Amniotic stem cell (primary cell): ENCODE measurements around the gene GPC4.

Experiments used
- DNase-seq: peaks from one replicate; lab custom pipeline; 2025; lab: John Stamatoyannopoulos, UW

Gene GPC4

DNA sequence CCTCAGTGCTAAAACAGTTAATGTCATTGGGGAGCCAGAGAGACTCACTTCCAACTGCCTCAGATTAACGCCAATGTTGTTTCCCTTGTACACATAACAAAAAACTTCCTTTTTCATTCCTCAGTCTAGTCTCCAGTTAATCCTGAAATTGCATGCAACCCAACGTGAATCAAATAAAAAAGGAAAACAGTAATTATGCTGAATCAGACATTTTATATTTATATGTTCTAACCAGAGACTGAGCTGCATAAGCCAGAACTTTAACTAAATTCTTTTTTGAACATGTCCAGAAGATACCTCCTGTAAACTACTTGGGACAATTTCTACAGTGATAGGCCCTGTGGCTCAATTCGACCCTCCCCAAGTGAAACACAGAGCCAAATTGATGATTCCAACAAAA lies 4.7 kb downstream of the GPC4 start:
- DNase-seq, result no peak

DNA sequence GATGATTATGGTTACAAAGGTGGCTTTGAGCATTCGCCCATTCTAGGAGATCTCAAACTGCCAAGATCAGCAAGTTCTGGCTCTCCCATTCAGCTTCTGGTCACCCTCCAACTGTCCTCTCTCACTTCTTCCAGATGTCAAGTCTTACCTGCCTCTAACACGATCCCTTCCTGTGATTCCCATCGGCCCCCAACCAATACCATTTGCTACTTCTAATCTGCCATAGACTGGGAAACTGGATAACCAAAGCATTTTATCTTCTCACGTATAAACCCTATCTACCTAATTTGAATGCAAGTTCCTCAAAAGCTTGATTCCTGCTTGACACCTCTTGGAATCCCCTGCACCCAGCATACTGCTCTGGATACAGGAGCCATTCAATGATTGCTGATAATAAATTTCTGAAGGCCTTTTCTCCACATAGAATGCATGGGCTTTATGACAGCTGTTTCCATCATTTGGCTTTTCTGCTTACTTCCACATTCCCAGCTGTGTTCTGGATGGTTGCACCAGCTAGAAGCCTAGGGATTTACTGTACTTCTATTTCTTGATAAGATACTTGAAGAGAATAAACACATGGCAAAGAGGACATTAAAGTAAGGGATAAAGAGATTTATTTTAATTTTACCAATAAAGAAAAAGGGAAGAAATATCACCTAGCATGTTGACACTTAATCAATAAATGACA lies 9.6 kb downstream of the GPC4 start:
- no peak for DNase-seq

GRCh38 chrX:133403984-133404383 lies 11.3 kb downstream of the GPC4 start:
- DNase-seq, result no peak

DNA sequence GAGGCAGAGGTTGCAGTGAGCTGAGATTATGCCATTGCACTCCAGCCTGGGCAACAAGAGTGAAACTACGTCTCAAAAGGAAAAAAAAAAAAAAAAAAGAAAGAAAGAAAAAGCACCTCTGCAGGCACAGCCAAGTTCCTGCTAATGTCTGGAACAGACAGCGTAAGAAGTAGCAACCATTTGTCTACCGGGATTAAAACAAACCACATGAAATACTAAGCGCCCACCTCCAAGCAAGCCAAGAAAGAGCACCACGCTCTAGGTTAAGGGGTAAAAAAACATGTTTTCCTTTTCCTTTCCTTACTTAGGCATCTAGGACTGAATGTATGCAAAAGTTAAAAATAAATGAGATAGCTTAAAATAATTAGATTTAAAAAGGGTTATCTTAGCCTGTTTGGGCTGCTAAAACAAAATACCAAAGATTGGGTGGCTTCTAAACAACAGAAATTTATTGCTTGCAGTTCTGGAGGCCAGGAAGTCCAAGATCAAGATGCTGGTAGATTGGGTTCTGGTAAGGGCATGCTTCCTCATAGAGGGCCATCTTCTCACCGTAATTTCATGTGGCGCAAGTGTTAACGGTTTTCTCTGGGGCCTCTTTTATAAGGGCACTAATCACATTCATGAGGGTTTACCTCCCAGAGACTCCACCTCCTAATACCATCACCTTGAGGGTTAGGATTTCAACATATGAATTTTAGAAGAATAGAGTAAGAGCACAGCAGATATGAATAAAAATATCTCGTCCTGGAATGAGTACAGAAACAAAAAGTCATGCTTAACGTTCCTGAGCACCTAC lies 12.3 kb downstream of the GPC4 start:
- DNase-seq, result no peak

- no peak for DNase-seq
These were observed 13.2 kb downstream of the GPC4 start for GRCh38 chrX:133402042-133402453.

DNA sequence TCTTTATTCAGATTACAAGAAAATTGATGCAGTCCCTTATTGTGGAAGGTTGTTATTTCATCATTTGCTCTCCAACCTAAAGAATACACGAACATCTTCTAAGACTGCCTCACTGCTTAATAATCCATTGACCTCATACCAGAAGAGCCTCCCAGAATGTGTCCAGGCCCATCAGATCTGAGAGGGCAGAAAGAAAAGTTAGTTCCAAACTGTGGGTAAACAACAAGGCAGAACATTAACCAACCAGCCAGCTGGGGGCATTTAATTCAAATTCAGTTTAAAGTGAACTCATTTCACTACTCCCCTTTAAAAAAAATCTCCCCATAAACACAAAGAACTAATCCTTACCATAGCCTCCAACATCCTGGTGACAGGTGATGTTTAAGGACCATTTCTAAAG lies 13.8 kb downstream of the GPC4 start:
- no peak for DNase-seq

DNA sequence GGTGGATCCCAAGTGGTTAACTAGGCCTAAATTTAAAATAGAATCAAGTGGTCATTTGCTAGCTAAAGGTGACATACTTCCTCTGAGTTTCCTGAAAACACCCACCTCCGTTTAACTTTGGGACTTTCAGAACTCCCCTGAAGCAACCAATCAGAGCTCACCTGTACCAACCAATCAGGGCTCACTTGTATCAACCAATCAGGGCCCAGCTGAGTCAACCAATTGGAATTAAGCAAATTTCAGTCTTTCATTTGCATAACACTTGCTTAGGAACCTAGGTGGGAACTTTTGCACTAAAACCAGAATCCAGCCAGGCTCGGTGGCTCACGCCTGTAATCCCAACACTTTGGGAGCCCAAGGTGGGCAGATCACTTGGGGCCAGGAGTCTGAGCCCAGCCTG lies 15.9 kb downstream of the GPC4 start:
- no peak for DNase-seq

- DNase-seq, result no peak
These were observed 20.5 kb downstream of the GPC4 start for GRCh38 chrX:133394765-133395164.

- DNase-seq, result no peak
These were observed 22.6 kb downstream of the GPC4 start for GRCh38 chrX:133392671-133393070.

- DNase-seq, result no peak
These were observed 24.2 kb downstream of the GPC4 start for GRCh38 chrX:133391111-133391510.

DNA sequence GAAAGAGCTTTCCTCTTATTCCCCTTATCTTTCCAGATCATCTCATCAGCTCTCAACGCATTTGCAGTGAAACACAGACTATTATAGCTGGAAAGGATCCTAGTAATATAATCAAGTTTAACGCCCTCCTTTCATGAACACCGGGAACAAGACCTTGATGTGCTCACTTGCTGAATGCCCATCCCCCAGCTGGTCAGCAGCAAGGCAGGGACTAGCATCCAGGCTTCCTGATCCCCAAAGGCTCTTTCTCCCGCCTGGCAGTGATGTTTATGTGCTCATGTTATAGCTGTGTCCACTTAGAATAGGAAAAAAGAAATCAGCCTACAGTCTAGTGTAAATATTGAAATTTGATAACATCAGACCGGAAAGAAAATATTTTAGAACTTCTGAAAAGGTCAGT lies 24.6 kb downstream of the GPC4 start:
- no peak for DNase-seq

DNA sequence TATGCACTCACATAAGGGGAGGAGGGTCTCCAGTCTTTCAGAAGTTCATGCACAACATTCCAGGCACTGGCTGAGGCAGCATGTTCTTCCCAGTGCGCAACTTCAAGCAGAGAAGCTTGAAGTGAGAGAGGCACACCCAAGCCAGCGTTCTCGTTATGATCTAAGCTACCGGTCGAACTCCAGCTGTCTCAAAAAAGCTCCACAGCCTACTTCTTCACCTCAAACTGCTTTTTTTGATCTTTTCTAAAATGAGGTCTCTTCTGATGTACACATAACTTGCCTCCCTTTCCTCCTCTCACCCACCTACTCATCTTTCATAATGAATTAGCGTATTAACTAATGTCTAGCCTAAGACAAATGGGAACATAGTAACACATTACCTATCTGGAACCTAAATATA lies 25.3 kb downstream of the GPC4 start:
- DNase-seq, result no peak

GRCh38 chrX:133384454-133384853 lies 30.8 kb downstream of the GPC4 start:
- DNase-seq, result no peak

DNA sequence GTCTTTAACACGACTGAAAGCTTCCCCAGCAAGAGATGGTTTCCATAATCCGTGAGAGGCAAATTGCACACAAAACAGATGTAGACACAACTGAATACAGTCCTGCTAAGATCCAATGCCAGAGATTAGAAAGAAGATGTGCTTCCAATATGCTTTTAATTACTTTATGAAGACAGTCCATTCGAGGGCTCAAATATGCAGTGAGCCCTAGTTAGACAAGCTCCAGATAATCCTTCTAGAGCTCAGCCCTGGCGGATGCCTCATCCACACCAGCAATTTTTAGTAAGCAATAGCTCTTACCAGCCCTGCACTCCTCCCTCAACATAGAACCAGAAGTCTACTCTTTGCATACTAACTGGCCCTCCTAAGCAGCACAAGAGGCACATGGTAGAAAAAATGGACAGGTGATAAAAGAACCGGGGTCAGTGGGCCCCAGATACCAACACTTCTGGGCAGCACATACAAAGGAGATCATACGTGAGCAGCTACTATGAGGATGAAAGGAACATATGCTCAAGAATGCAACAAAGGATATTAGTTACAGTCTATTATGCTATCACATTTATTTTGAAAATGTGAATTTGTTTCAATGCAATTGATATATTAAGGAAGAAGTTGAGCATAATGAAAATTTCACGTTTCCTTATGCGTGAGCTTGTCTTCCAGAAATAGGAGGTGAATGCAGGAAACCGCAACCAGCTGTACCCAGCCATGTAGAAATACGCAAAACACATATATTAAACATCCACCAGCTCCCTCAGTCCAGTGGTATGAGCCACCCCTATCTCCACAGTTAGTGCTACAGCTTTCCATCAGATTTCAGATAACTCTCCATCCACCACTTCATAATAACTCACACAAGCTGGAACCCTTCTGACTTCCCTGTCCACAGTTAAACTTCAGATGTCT lies 34.3 kb downstream of the GPC4 start:
- no peak for DNase-seq

DNA sequence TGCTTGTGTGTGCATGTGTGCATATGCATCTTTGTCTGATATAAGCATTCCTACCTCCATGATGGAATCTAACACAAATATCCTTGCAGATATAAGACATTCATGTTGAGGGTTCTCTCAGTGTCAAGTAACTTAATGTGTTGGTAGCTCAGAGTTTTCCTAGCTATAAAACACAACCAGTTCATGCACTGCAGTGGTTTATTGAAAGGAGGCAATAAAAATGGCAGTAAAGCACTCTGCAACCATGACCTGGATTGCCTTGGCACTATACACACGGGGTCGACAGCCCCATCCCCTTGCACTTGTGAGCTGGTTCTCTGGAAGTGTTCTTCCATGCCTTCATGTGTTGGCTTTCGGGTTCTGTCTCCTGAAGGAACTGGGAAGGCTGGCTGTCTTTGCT lies 38.9 kb downstream of the GPC4 start:
- DNase-seq, result no peak

GRCh38 chrX:133375615-133376340 lies 39.5 kb downstream of the GPC4 start:
- no peak for DNase-seq

- no peak for DNase-seq
These were observed 40.4 kb downstream of the GPC4 start for GRCh38 chrX:133374874-133375387.

- no peak for DNase-seq
These were observed 41.8 kb downstream of the GPC4 start for GRCh38 chrX:133373386-133374079.

DNA sequence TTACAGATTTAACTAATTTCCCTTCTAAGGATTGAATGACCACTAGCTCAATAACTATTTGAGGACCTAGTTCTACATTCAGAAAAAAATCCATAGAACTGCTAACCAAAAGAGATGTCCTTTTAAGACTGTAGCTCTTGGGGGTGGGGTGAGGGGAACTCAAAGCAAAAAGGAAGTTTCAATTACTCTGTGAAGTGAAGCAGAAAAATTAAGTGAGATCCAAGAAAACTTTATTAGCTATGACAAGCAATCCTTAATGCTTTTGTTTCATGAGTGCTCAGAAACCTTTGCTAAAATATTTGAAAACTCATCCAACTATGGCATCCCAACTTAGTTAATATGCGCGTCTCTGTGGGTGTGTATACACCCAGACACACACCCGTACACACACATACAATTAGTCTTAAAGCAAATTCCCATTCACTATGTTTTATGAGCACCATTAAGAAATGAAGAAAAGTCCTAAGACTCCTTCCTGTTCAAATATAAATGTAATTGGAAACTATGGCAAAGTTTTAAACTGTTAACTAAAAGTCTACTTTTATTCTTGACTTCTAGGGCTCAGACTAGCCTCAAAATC lies 44.5 kb downstream of the GPC4 start:
- DNase-seq, result no peak

DNA sequence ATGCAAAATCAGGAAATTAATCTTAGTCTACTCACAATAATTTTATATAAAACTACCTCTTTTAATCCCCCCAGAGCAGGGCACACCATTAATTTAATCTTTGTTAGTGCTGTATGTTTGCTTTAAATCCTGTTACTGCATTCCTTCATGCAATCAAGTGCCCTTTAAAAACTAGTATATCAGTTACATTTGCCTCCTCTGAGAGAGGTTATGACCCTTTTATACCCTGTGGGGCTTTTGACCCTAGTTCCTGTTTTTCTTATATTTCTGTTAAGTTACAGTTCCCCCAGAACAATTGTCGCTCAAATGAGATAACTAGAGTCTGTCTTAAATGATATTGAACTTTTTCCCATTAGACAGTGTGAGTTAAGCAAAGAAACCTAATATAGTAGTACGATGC lies 46.2 kb downstream of the GPC4 start:
- no peak for DNase-seq

DNA sequence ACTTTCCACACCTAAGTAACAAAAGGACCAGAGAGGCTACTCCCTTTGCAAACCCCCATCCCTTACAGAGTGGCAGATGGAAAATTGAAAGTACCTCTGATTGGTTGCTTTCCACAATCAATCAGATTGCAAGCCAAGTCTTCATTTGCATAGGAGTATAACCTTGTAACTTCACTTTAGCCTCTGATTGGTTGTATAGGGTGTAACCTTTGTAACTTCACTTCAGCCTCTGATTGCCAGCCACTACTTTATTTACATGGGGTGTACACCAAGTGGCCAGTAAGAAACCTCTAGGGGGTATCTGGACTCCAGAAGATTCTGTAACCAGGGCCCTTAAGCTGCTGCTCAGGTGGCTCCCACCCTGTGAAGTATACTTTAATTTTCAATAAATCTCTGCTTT lies 48.6 kb downstream of the GPC4 start:
- no peak for DNase-seq
